IMR-90 (cell line): ENCODE results near the gene THBS1. TPM values are rescaled to one million over a fixed set of nuclear protein-coding genes. Genes with fewer than 3 reads are reported as not detected.

Experiments used
- ATAC-seq: fragments of 200-7000 bp; cut with Tn5 transposase; 2 replicates; pipeline ENCODE4 v1.9.1; 2020; ENCODE audit warnings: low read depth, mild to moderate bottlenecking, moderate library complexity
- BruUV-seq: library from RNA; stranded (reverse); fragments of 400-500 nt; replicated peaks from 2 replicates; lab custom pipeline; 2021; lab: Mats Ljungman, UMichigan
- CTCF ChIA-PET: fragments of 300-600 bp; formaldehyde crosslinking; extraction: SDS; loops from one replicate; lab custom pipeline; 2021; ENCODE audit warnings: antibody characterized with exemption; lab: Yijun Ruan, JAX
- POLR2A ChIA-PET: fragments of 300-600 bp; sonication (Branson Sonifier 250); formaldehyde crosslinking; loops from one replicate; lab custom pipeline; 2022; ENCODE audit warnings: antibody characterized with exemption; ENCODE audit not compliant: unreplicated experiment; lab: Charles Lee
- DNase-seq: peaks from one replicate; pipeline ENCODE4 v3.0.0; 2013
- H2AFZ ChIP-seq: replicated peaks from 2 replicates; pipeline ENCODE3; 2013; ENCODE audit warnings: low read length, mild to moderate bottlenecking; ENCODE audit not compliant: poor library complexity
- H2AK5ac ChIP-seq: 2 replicates; pipeline ENCODE4 v1.6.1; 2013; ENCODE audit warnings: low read depth, low read length, inconsistent platforms
- H2AK9ac ChIP-seq: replicated peaks from 2 replicates; pipeline ENCODE3; 2013; ENCODE audit warnings: mild to moderate bottlenecking, low read depth, low read length, moderate library complexity; ENCODE audit not compliant: poor library complexity
- H2BK120ac ChIP-seq: 2 replicates; pipeline ENCODE4 v1.6.1; 2013; ENCODE audit warnings: low read depth, low read length, inconsistent platforms
- H2BK15ac ChIP-seq: 3 replicates; pipeline ENCODE4 v1.6.1; 2013; ENCODE audit warnings: low read depth, low read length, inconsistent platforms
- H2BK20ac ChIP-seq: 2 replicates; pipeline ENCODE4 v1.6.1; 2013; ENCODE audit warnings: low read depth, mild to moderate bottlenecking, inconsistent platforms, low read length, moderate library complexity
- H2BK5ac ChIP-seq: 2 replicates; pipeline ENCODE4 v1.6.1; 2013; ENCODE audit warnings: mild to moderate bottlenecking, low read depth, low read length, inconsistent platforms; ENCODE audit not compliant: poor library complexity, severe bottlenecking
- H3K14ac ChIP-seq: replicated peaks from 2 replicates; pipeline ENCODE4 v1.6.1; 2013; ENCODE audit warnings: low read depth, low read length, inconsistent platforms
- H3K18ac ChIP-seq: 2 replicates; pipeline ENCODE4 v1.6.1; 2013; ENCODE audit warnings: low read depth, low read length, control low read depth
- H3K23ac ChIP-seq: 2 replicates; pipeline ENCODE4 v1.6.1; 2013; ENCODE audit warnings: low read depth, low read length, inconsistent platforms
- H3K27ac ChIP-seq: 2 replicates; pipeline ENCODE4 v1.5.1; 2013; ENCODE audit warnings: mild to moderate bottlenecking, control low read depth, low read length; ENCODE audit not compliant: insufficient read depth
- H3K27me3 ChIP-seq: 2 replicates; pipeline ENCODE4 v1.6.1; 2013; ENCODE audit warnings: low read length; ENCODE audit not compliant: control insufficient read depth, insufficient read depth
- H3K36me3 ChIP-seq: 2 replicates; pipeline ENCODE4 v1.6.1; 2013; ENCODE audit warnings: low read length, mixed read lengths; ENCODE audit not compliant: control insufficient read depth, insufficient read depth
- H3K4ac ChIP-seq: 2 replicates; pipeline ENCODE4 v1.6.1; 2013; ENCODE audit warnings: low read depth, low read length, inconsistent platforms
- H3K4me1 ChIP-seq: 2 replicates; pipeline ENCODE4 v1.6.1; 2013; ENCODE audit warnings: low read length, mixed read lengths; ENCODE audit not compliant: control insufficient read depth, insufficient read depth
- H3K4me2 ChIP-seq: 2 replicates; pipeline ENCODE4 v1.6.1; 2013; ENCODE audit warnings: low read depth, mild to moderate bottlenecking, control low read depth, low read length, moderate library complexity
- H3K4me3 ChIP-seq: 2 replicates; pipeline ENCODE4 v1.5.1; 2013; ENCODE audit warnings: low read depth, mild to moderate bottlenecking, control low read depth, low read length, moderate library complexity; ENCODE audit not compliant: insufficient read depth
- H3K56ac ChIP-seq: 2 replicates; pipeline ENCODE4 v1.6.1; 2013; ENCODE audit warnings: low read length, inconsistent platforms; ENCODE audit not compliant: insufficient read depth; ENCODE audit errors: extremely low read depth
- H3K79me1 ChIP-seq, 2 experiments: 2 replicates each; pipeline ENCODE4 v1.6.1; 2013; ENCODE audit warnings: low read length in 2 of 2, inconsistent platforms in 1 of 2, low read depth in 1 of 2
- H3K9ac ChIP-seq: 2 replicates; pipeline ENCODE4 v1.6.1; 2013; ENCODE audit warnings: low read depth, low read length, control low read depth
- H3K9me1 ChIP-seq: 2 replicates; pipeline ENCODE4 v1.6.1; 2013; ENCODE audit warnings: low read length, inconsistent platforms; ENCODE audit not compliant: insufficient read depth
- H3K9me3 ChIP-seq: 2 replicates; pipeline ENCODE4 v1.6.1; 2013; ENCODE audit warnings: low read length; ENCODE audit not compliant: control insufficient read depth, insufficient read depth
- H4K20me1 ChIP-seq: 2 replicates; pipeline ENCODE4 v1.6.1; 2013; ENCODE audit warnings: low read length, inconsistent platforms; ENCODE audit not compliant: insufficient read depth
- H4K5ac ChIP-seq: 2 replicates; pipeline ENCODE4 v1.6.1; 2013; ENCODE audit warnings: mild to moderate bottlenecking, low read depth, low read length, control low read depth
- H4K8ac ChIP-seq, 2 experiments: 2 replicates each; pipeline ENCODE4 v1.6.1; 2013; ENCODE audit warnings: low read depth in 2 of 2, low read length in 2 of 2, control low read depth in 1 of 2, inconsistent platforms in 1 of 2
- H4K91ac ChIP-seq: 2 replicates; pipeline ENCODE4 v1.6.1; 2013; ENCODE audit warnings: low read depth, low read length, inconsistent platforms; ENCODE audit not compliant: insufficient read depth
- BHLHE40 ChIP-seq: fragments of 150-350 bp; IDR thresholded peaks from 2 replicates; pipeline ENCODE4 v1.6.1; 2016; ENCODE audit warnings: mild to moderate bottlenecking, low read depth, low read length
- CEBPB ChIP-seq: IDR thresholded peaks from 2 replicates; pipeline ENCODE4 v1.6.1; 2012; ENCODE audit warnings: low read depth, low read length, improper control_type of control experiment
- CHD1 ChIP-seq: IDR thresholded peaks from 2 replicates; pipeline ENCODE4 v1.6.1; 2012; ENCODE audit warnings: low read depth, low read length, improper control_type of control experiment
- FOS ChIP-seq: fragments of 150-350 bp; IDR thresholded peaks from 2 replicates; pipeline ENCODE4 v1.6.1; 2016; ENCODE audit warnings: low read depth, low read length
- MAFK ChIP-seq: IDR thresholded peaks from 2 replicates; pipeline ENCODE4 v1.6.1; 2012; ENCODE audit warnings: low read depth, low read length, improper control_type of control experiment
- MAZ ChIP-seq: IDR thresholded peaks from 2 replicates; pipeline ENCODE4 v1.6.1; 2012; ENCODE audit warnings: low read depth, mild to moderate bottlenecking, low read length, improper control_type of control experiment, moderate library complexity, borderline replicate concordance
- MXI1 ChIP-seq: IDR thresholded peaks from 2 replicates; pipeline ENCODE4 v1.6.1; 2012; ENCODE audit warnings: low read depth, mild to moderate bottlenecking, low read length, moderate library complexity, borderline replicate concordance
- NFE2L2 ChIP-seq: fragments of 150-350 bp; IDR thresholded peaks from 2 replicates; pipeline ENCODE4 v1.6.1; 2016; ENCODE audit warnings: low read depth, mild to moderate bottlenecking, low read length
- POLR2A ChIP-seq: IDR thresholded peaks from 2 replicates; pipeline ENCODE4 v1.6.1; 2012; ENCODE audit warnings: mild to moderate bottlenecking, low read depth, low read length
- RAD21 ChIP-seq: IDR thresholded peaks from 2 replicates; pipeline ENCODE4 v1.6.1; 2012; ENCODE audit warnings: low read length, improper control_type of control experiment
- RCOR1 ChIP-seq: IDR thresholded peaks from 2 replicates; pipeline ENCODE4 v1.6.1; 2012; ENCODE audit warnings: mild to moderate bottlenecking, low read length, improper control_type of control experiment; ENCODE audit not compliant: insufficient replicate concordance
- RFX5 ChIP-seq: IDR thresholded peaks from 2 replicates; pipeline ENCODE4 v1.8.0; 2012; ENCODE audit warnings: low read depth, mild to moderate bottlenecking, low read length, moderate library complexity
- SMC3 ChIP-seq: fragments of 150-350 bp; IDR thresholded peaks from 2 replicates; pipeline ENCODE4 v1.6.1; 2016; ENCODE audit warnings: low read depth, mild to moderate bottlenecking, antibody characterized with exemption, low read length, moderate library complexity
- WGBS, 2 experiments: methylation state at CpG; one replicate each; pipeline versions ENCODE4 v1.1.5 to v1.1.7; 2013; ENCODE audit warnings: missing lambda C conversion rate in 2 of 2; ENCODE audit not compliant: insufficient read length in 1 of 2; ENCODE audit errors: extremely low coverage in 2 of 2; 5-methylcytosine and 5-hydroxymethylcytosine counted together
- dilution Hi-C: fragments of 300-500 bp; cut with HindIII; formaldehyde crosslinking; loops from one replicate; pipeline ENCODE4 v1.14.3; 2018; ENCODE audit warnings: low sequenced_read_pairs; ENCODE audit not compliant: unreplicated experiment
- in situ Hi-C: fragments of 300-500 bp; cut with MboI; formaldehyde crosslinking; loops from 3 replicates; pipeline ENCODE4 v1.14.3; 2019; ENCODE audit warnings: low sequenced_read_pairs, inconsistent platforms, mixed read lengths
- intact Hi-C: fragments of 100-400 bp; cut with micrococcal nuclease; formaldehyde crosslinking; loops from 2 replicates; pipeline ENCODE4 v1.10.0; 2022
- polyA plus RNA-seq, 3 experiments: library from polyadenylated mRNA; depleted of rRNA; stranded (reverse); fragments of >200 nt; gene quantifications; 2 replicates each; pipeline ENCODE4 v1.2.3, GENCODE V29; 2012; ENCODE audit warnings: low replicate concordance in 1 of 3
- total RNA-seq: library from RNA; depleted of rRNA; stranded (reverse); fragments of >200 nt; gene quantifications from 2 replicates; pipeline ENCODE4 v1.2.3, GENCODE V29; 2012
- TF ChIP-seq, protein P1 (sequence below): fragments of 150-350 bp; IDR thresholded peaks from 2 replicates; pipeline ENCODE4 v1.6.1; 2016; ENCODE audit warnings: low read depth, mild to moderate bottlenecking, low read length, moderate library complexity, borderline replicate concordance
- TF ChIP-seq, protein P2 (sequence below): conservative IDR thresholded peaks from 2 replicates; pipeline ENCODE4 v1.5.1; 2012; ENCODE audit warnings: mild to moderate bottlenecking, low read depth, low read length, improper control_type of control experiment
- TF ChIP-seq, protein P3 (sequence below): fragments of 150-350 bp; IDR thresholded peaks from 2 replicates; pipeline ENCODE4 v1.6.1; 2017; ENCODE audit warnings: mild to moderate bottlenecking, antibody characterized with exemption, low read length, low read depth

THBS1 gene
- total and polyA plus RNA-seq, 2 of the 4 experiments (the other 2 are of a cell fraction) = 1,562 to 4,071 TPM

DNA sequence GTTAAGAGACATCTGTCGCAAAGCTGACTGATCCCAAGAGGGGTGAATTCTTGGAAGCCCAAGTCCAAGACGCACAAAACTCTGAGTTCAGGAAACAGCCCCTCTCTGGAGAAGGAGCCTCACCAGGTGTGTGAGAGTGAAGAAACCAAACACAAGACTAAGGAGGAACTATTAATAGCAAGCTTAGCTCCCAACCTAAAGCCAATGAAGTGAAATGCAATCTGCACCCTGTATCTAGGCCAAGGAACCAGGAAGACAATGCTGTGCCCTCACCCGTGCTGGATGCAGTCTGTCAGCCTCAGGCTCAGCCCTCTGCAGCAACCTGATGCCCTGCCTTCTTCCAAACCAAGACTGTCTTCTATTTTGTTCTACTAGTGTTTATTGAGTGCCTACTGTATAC lies 22.5 kb upstream of the THBS1 start:
- Histone ChIP-seq H3K27me3 (no peaks in the 10 kb centered on the region), H2AFZ (no peak overlapping the region), H3K4ac (no peak overlapping the region), H2BK20ac (peak overlapping the region; percentile 4; the same call in 1 of the 2 replicates), H3K9me1 (peaks cover 2% of the 10 kb centered on the region; the same call in 1 of the 2 replicates), H3K27ac (no peak overlapping the region), H3K4me1 (peaks cover 25% of the 10 kb centered on the region), H2BK120ac (peak overlapping the region; percentile 44; the same call in 1 of the 2 replicates), H3K23ac (no peak overlapping the region), H4K91ac (no peak overlapping the region; the same call in 1 of the 2 replicates), H4K8ac (no peak overlapping the region; a peak in 1 of 4 replicates), H2BK5ac (no peak overlapping the region), H3K4me2 (no peak overlapping the region), H2AK9ac (no peak overlapping the region), H3K14ac (no peak overlapping the region), H3K4me3 (no peak overlapping the region), H3K9me3 (no peaks in the 10 kb centered on the region), H4K20me1 (no peaks in the 10 kb centered on the region), H3K56ac (no peak overlapping the region), H3K9ac (no peak overlapping the region), H2AK5ac (peak overlapping the region; percentile 37; the same call in 1 of the 2 replicates), H3K18ac (peak overlapping the region; percentile 85), H3K36me3 (no peaks in the 10 kb centered on the region), H4K5ac (peak overlapping the region; percentile 67), H2BK15ac (no peak overlapping the region), H3K79me1 (no peaks in the 10 kb centered on the region)
- no peak for ATAC-seq
- 86% methylated on average over 1 of the region's 3 CpGs; no CpG with 5 or more reads in 1 of the 2 experiments for whole genome bisulfite sequencing, 2 experiments
- no peak for TF ChIP-seq NFE2L2
- TF ChIP-seq RFX5 = no peak
- no peak for TF ChIP-seq POLR2A
- TF ChIP-seq, protein P1, sequence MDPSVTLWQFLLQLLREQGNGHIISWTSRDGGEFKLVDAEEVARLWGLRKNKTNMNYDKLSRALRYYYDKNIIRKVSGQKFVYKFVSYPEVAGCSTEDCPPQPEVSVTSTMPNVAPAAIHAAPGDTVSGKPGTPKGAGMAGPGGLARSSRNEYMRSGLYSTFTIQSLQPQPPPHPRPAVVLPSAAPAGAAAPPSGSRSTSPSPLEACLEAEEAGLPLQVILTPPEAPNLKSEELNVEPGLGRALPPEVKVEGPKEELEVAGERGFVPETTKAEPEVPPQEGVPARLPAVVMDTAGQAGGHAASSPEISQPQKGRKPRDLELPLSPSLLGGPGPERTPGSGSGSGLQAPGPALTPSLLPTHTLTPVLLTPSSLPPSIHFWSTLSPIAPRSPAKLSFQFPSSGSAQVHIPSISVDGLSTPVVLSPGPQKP = no peak
- no peak for TF ChIP-seq CHD1
- TF ChIP-seq, protein P2, sequence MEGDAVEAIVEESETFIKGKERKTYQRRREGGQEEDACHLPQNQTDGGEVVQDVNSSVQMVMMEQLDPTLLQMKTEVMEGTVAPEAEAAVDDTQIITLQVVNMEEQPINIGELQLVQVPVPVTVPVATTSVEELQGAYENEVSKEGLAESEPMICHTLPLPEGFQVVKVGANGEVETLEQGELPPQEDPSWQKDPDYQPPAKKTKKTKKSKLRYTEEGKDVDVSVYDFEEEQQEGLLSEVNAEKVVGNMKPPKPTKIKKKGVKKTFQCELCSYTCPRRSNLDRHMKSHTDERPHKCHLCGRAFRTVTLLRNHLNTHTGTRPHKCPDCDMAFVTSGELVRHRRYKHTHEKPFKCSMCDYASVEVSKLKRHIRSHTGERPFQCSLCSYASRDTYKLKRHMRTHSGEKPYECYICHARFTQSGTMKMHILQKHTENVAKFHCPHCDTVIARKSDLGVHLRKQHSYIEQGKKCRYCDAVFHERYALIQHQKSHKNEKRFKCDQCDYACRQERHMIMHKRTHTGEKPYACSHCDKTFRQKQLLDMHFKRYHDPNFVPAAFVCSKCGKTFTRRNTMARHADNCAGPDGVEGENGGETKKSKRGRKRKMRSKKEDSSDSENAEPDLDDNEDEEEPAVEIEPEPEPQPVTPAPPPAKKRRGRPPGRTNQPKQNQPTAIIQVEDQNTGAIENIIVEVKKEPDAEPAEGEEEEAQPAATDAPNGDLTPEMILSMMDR = no peak
- TF ChIP-seq SMC3 = no peak
- TF ChIP-seq, protein P3, sequence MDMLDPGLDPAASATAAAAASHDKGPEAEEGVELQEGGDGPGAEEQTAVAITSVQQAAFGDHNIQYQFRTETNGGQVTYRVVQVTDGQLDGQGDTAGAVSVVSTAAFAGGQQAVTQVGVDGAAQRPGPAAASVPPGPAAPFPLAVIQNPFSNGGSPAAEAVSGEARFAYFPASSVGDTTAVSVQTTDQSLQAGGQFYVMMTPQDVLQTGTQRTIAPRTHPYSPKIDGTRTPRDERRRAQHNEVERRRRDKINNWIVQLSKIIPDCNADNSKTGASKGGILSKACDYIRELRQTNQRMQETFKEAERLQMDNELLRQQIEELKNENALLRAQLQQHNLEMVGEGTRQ = no peak
- TF ChIP-seq MAZ = no peak
- no peak for TF ChIP-seq FOS
- TF ChIP-seq MXI1 = no peak
- no peak for TF ChIP-seq RAD21
- no peak for TF ChIP-seq CEBPB
- TF ChIP-seq MAFK = no peak
- TF ChIP-seq RCOR1 = no peak
- TF ChIP-seq BHLHE40 = no peak
- dilution Hi-C loops = no loop called here
- POLR2A ChIA-PET = no interaction called here
- BruUV-seq = no TSS peak
- CTCF ChIA-PET = no interaction called here
- DNase-seq = no peak
- intact Hi-C loops = loop anchor here (5.0 kb wide), 1 partner anchor 46 kb away; no protein-coding TSS in a partner anchor
- in situ Hi-C loops = no loop called here
